Lower lobe of right lung (tissue), 2 donors: ENCODE data around the gene THAP9. TPM values are rescaled to one million over a fixed set of nuclear protein-coding genes. Genes with fewer than 3 reads are reported as not detected.

Source experiments
- ATAC-seq, 2 donors: fragments of 200-7000 bp; cut with Tn5 transposase; one replicate each; pipeline ENCODE4 v1.9.1; 2020 to 2022; ENCODE audit warnings: mild to moderate bottlenecking in 2 of 2, moderate library complexity in 2 of 2
- DNase-seq: peaks from one replicate; pipeline ENCODE4 v3.0.0-alpha.2; 2020
- H3K27ac ChIP-seq: fragments of 200-600 bp; one replicate; pipeline ENCODE4 v1.8.0; 2022
- H3K27me3 ChIP-seq: fragments of 200-600 bp; one replicate; pipeline ENCODE4 v1.8.0; 2022; ENCODE audit warnings: low read depth
- H3K36me3 ChIP-seq: fragments of 200-600 bp; one replicate; pipeline ENCODE4 v1.8.0; 2022; ENCODE audit warnings: mild to moderate bottlenecking
- H3K4me1 ChIP-seq: fragments of 200-600 bp; one replicate; pipeline ENCODE4 v1.8.0; 2022
- H3K4me3 ChIP-seq: fragments of 200-600 bp; one replicate; pipeline ENCODE4 v1.8.0; 2022; ENCODE audit warnings: mild to moderate bottlenecking
- H3K9me3 ChIP-seq: fragments of 200-600 bp; one replicate; pipeline ENCODE4 v1.8.0; 2022
- intact Hi-C: fragments of 100-400 bp; cut with DNase I; formaldehyde crosslinking; loops from one replicate; pipeline ENCODE4 v1.11.0; 2022
- total RNA-seq: library from RNA; stranded (reverse); fragmentation: NEBNext Ultra II Directional; extraction: Animal tissue kit (Norgen Biotek cat#: 25700); gene quantifications from one replicate; pipeline ENCODE4 v1.2.1, GENCODE V29; 2021
- TF ChIP-seq, protein P1 (sequence below): fragments of 200-600 bp; IDR thresholded peaks from one replicate; pipeline ENCODE4 v1.8.0; 2022; ENCODE audit warnings: antibody characterized with exemption, mild to moderate bottlenecking
- donor health status: DM: no; HTN: yes; CAD: no; lungs with severe emphysema.

THAP9 gene
- total RNA-seq, 1 donor from 2014 or later, result 5.0 TPM

DNA sequence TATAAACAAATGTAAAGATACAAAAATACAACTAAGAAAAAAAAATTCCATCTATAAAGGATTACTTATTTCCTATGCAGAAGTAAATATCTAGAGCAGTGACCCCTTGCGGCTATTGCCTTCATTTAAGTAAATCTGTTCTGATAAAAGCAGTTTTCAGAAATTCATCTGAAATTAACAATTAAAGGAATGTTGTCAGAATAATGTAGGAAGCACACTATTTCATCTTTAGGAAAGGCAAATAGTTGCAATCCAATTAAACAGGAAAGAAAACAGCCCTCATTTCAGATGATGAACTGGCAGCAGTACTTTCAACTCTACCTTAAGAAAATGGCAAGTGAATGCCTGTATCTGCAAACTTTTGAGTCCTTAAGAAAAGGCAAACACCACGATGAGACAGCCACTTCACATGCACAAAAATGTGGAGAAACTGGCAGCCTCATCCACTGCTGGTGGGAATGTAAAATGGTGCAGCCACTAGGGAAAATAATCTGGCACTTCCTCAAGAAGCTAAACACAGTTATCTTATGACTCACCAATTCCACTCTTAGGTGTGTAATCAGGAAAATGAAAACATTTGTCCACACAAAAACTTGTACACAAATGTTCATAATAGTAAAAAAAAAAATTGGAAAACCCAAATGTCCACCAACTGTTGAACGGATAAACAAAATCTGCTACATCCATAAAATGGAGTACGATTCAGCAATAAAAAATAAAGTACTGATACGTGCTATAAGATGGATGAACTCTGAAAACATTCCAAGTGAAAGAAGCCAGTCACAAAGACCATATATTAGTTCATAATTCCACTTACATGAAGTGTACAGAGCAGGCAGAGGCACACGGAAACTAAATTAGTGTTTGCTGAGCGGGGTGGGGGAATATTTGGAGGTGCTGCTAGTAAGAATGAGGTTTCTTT is 2.0 kb upstream of the THAP9 start:
- peak in 1 of 2 donors; percentile 39 for ATAC-seq
- H3K27me3 ChIP-seq, result no peaks in the 10 kb centered on the region
- H3K36me3 ChIP-seq, result peaks cover 40% of the 10 kb centered on the region
- peaks cover 40% of the 10 kb centered on the region for H3K4me1 ChIP-seq
- TF ChIP-seq, protein P1, sequence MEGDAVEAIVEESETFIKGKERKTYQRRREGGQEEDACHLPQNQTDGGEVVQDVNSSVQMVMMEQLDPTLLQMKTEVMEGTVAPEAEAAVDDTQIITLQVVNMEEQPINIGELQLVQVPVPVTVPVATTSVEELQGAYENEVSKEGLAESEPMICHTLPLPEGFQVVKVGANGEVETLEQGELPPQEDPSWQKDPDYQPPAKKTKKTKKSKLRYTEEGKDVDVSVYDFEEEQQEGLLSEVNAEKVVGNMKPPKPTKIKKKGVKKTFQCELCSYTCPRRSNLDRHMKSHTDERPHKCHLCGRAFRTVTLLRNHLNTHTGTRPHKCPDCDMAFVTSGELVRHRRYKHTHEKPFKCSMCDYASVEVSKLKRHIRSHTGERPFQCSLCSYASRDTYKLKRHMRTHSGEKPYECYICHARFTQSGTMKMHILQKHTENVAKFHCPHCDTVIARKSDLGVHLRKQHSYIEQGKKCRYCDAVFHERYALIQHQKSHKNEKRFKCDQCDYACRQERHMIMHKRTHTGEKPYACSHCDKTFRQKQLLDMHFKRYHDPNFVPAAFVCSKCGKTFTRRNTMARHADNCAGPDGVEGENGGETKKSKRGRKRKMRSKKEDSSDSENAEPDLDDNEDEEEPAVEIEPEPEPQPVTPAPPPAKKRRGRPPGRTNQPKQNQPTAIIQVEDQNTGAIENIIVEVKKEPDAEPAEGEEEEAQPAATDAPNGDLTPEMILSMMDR, result peak; percentile 32
- no peak for DNase-seq
- peak overlapping the region; percentile 99 for H3K27ac ChIP-seq
- intact Hi-C loops, result no loop called here
- peak overlapping the region; percentile 80 for H3K4me3 ChIP-seq
- H3K9me3 ChIP-seq, result no peaks in the 10 kb centered on the region

DNA sequence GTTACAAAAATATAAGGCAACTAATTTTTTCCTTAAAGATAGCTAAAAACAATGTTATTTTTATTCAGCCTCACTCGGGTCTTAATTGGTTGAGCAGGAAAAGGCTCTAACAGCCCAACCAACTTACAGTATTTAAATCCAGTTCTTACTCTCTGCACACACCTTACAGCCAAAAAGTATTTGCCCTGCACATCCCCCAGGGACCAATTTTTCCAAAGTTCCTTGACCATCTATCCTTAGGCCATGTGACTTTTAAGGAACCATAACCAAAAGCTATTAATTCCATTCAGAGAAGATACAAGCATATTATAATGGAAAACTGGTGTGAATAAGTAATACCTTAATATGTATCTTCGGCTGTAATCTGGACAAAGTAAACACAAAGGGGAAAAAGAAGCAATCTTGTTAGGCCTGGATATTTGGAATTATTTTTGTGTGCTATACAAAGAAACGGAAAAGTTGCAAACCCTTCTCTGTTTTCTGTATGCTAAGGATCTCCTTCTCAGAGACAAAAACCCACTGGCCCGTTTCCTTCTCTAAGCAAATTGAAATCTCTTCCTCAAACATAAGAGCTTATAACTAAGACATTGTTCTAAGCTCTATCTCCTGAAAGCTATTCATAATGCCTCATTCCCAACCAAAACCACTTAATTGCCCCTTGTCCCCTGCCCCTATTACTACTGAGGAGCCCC is 1.0 kb upstream of the THAP9 start:
- peaks cover 40% of the 10 kb centered on the region for H3K4me1 ChIP-seq
- no peaks in the 10 kb centered on the region for H3K9me3 ChIP-seq
- TF ChIP-seq, protein P1, result no peak
- ATAC-seq, result no peak
- intact Hi-C loops, result no loop called here
- H3K27me3 ChIP-seq, result no peaks in the 10 kb centered on the region
- H3K36me3 ChIP-seq, result peaks cover 31% of the 10 kb centered on the region
- H3K4me3 ChIP-seq, result peak overlapping the region; percentile 80
- DNase-seq, result no peak
- peak overlapping the region; percentile 99 for H3K27ac ChIP-seq

DNA sequence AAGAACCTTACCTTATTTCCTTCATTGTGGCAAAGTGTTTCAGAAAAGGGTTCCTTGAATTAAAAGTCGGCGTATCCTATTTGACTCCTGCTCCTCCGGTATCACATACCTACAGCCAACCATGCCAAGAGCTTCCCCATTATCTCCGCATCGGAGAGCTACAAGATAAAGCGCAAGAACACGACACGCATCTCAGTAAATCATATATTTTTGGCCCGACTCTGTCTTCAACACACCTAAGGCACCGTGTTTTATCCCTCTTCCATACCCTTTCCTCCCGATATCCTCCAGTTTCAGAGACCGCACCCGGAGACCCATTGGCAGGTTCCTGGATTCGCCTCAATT is 497 bp upstream of the THAP9 start:
- no peaks in the 10 kb centered on the region for H3K9me3 ChIP-seq
- no peaks in the 10 kb centered on the region for H3K27me3 ChIP-seq
- peak overlapping the region; percentile 80 for H3K4me3 ChIP-seq
- intact Hi-C loops, result no loop called here
- peaks cover 40% of the 10 kb centered on the region for H3K4me1 ChIP-seq
- TF ChIP-seq, protein P1, result no peak
- peaks cover 26% of the 10 kb centered on the region for H3K36me3 ChIP-seq
- DNase-seq (no peak), ATAC-seq (peak; percentile 0 to 7)
- H3K27ac ChIP-seq, result peak overlapping the region; percentile 99

DNA sequence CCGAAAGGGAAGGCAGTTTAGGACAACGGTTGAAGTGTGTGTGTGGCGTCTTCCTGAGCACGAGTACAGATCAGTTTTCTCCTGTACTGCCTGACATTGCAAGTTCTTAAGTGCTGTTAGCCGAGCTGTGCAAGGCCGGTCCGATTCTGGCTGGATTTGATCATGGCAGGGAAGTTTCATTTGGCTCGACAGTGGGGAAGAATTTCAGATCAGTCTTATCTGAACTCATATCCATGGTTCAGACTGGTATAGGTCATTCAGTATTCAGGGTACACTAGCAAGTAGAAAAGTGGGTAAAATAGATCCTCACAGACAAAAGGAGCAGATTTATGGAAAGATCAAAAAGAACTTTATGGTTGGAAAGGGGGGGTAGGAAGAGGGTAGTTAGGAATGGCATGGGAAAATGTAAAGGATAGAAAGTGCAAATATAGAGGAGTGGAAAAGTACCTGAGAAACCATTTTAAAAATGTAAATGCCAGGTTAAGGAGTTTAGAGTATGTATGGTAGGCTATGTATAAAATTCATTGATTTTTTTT is 716 bp downstream of the THAP9 start:
- TF ChIP-seq, protein P1, result no peak
- DNase-seq (no peak), ATAC-seq (no peak)
- intact Hi-C loops, result no loop called here
- H3K36me3 ChIP-seq, result peaks cover 17% of the 10 kb centered on the region
- H3K4me1 ChIP-seq, result peaks cover 40% of the 10 kb centered on the region
- H3K27ac ChIP-seq, result peak overlapping the region; percentile 99
- no peaks in the 10 kb centered on the region for H3K9me3 ChIP-seq
- peak overlapping the region; percentile 80 for H3K4me3 ChIP-seq
- H3K27me3 ChIP-seq, result no peaks in the 10 kb centered on the region

DNA sequence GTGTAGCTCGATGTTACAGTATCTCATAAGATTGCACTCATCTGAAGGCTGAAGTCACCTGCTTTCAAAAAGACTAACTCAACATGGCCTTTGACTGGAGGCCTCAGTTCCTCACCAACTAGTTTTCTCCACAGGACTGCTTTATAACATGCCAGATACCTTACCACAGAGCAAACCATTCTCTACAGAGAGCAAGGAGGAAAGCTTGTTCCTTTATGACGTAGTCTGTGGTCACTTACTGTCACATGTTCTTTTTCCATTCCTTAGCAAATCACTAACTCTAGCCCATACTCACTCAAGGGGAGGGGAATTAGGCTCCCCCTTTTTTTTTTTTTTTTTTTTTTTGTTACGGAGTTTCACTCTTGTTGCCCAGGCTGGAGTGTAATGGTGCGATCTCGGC is 3.2 kb downstream of the THAP9 start:
- H3K36me3 ChIP-seq, result peaks cover 12% of the 10 kb centered on the region
- H3K4me1 ChIP-seq, result peaks cover 19% of the 10 kb centered on the region
- DNase-seq, result no peak
- no peaks in the 10 kb centered on the region for H3K9me3 ChIP-seq
- H3K4me3 ChIP-seq, result no peak overlapping the region
- intact Hi-C loops, result no loop called here
- TF ChIP-seq, protein P1, result no peak
- no peaks in the 10 kb centered on the region for H3K27me3 ChIP-seq
- no peak for ATAC-seq
- no peak overlapping the region for H3K27ac ChIP-seq
